DOHH2 (cell line): ENCODE results near the gene CXorf65.

ENCODE experiments used
- H3F3A ChIP-seq: fragments of 200-600 bp; sonication (generic), shearing (Covaris generic); 2 replicates; pipeline ENCODE4 v1.6.0; 2016; ENCODE audit warnings: antibody characterized with exemption, mild to moderate bottlenecking; ENCODE audit not compliant: control insufficient read depth, insufficient read depth
- H3K27ac ChIP-seq: fragments of 200-600 bp; sonication (generic); 2 replicates; pipeline ENCODE4 v1.5.1; 2014; ENCODE audit warnings: low read depth, mild to moderate bottlenecking, low read length, moderate library complexity
- H3K27me3 ChIP-seq: fragments of 200-600 bp; sonication (generic); 2 replicates; pipeline ENCODE4 v1.6.1; 2014; ENCODE audit warnings: mild to moderate bottlenecking, low read length, mixed read lengths; ENCODE audit not compliant: control insufficient read depth
- H3K36me3 ChIP-seq: fragments of 200-600 bp; sonication (generic); 2 replicates; pipeline ENCODE4 v1.6.1; 2014; ENCODE audit warnings: mild to moderate bottlenecking, low read length, moderate library complexity, mixed read lengths; ENCODE audit not compliant: control insufficient read depth
- H3K4me1 ChIP-seq: fragments of 200-600 bp; sonication (generic); 2 replicates; pipeline ENCODE4 v1.6.1; 2014; ENCODE audit warnings: mild to moderate bottlenecking, low read length, mixed read lengths; ENCODE audit not compliant: control insufficient read depth
- H3K4me2 ChIP-seq: fragments of 200-600 bp; sonication (generic); 2 replicates; pipeline ENCODE4 v1.6.0; 2014; ENCODE audit warnings: mild to moderate bottlenecking, low read length, moderate library complexity
- H3K4me3 ChIP-seq: fragments of 200-600 bp; sonication (generic); 2 replicates; pipeline ENCODE4 v1.5.1; 2014; ENCODE audit warnings: mild to moderate bottlenecking, low read length, mixed read lengths
- H3K79me2 ChIP-seq: fragments of 200-600 bp; sonication (generic); 2 replicates; pipeline ENCODE4 v1.6.1; 2014; ENCODE audit warnings: mild to moderate bottlenecking, low read length, mixed read lengths; ENCODE audit not compliant: control insufficient read depth
- H3K9me2 ChIP-seq: fragments of 200-600 bp; sonication (generic); replicated peaks from 2 replicates; pipeline ENCODE4 v1.6.1; 2014; ENCODE audit warnings: mild to moderate bottlenecking, low read length, mixed read lengths; ENCODE audit not compliant: control insufficient read depth
- H3K9me3 ChIP-seq: fragments of 200-600 bp; sonication (generic); 2 replicates; pipeline ENCODE4 v1.6.1; 2014; ENCODE audit warnings: antibody characterized with exemption, low read length, mixed read lengths; ENCODE audit not compliant: control insufficient read depth, insufficient read depth
- H4K20me1 ChIP-seq: fragments of 200-600 bp; sonication (generic); 2 replicates; pipeline ENCODE4 v1.6.0; 2014; ENCODE audit warnings: low read depth, mild to moderate bottlenecking, antibody characterized with exemption, low read length, moderate library complexity; ENCODE audit not compliant: control insufficient read depth, insufficient read depth
- CTCF ChIP-seq: fragments of 200-600 bp; sonication (generic); IDR thresholded peaks from one replicate; pipeline ENCODE4 v1.5.1; 2014; ENCODE audit warnings: antibody characterized with exemption, mild to moderate bottlenecking, low read depth, low read length; ENCODE audit not compliant: poor library complexity, severe bottlenecking
- EZH2phosphoT487 ChIP-seq: fragments of 200-600 bp; sonication (generic); IDR thresholded peaks from 2 replicates; pipeline ENCODE4 v1.6.1; 2017; ENCODE audit warnings: borderline replicate concordance, mild to moderate bottlenecking, antibody characterized with exemption, low read length, moderate library complexity, mixed read lengths

The CXorf65 gene

GRCh38 chrX:71095555-71095980 lies 11.0 kb downstream of the CXorf65 start, which contains the start of gene FOXO4:
Gene FOXO4, plus strand, starts transcription at chrX:71095851. Its CDS starts 678 bp downstream, at chrX:71096529.
- Histone ChIP-seq H3K36me3 (no peaks in the 10 kb centered on the region), H3K27me3 (no peaks in the 10 kb centered on the region), H3K4me2 (peak within 1 kb of the TSS; percentile 93), H3K4me1 (peaks cover 11% of the 10 kb centered on the region), H4K20me1 (no peaks in the 10 kb centered on the region), H3K79me2 (no peaks in the 10 kb centered on the region), H3K4me3 (peak within 1 kb of the TSS; percentile 84), H3K9me2 (no peaks in the 10 kb centered on the region), H3F3A (no peaks in the 10 kb centered on the region), H3K27ac (no peak within 1 kb of the TSS), H3K9me3 (no peaks in the 10 kb centered on the region)
- TF ChIP-seq CTCF = no peak
- no peak for TF ChIP-seq EZH2phosphoT487

- no peaks in the 10 kb centered on the region for H3K36me3 ChIP-seq
- H3K9me3 ChIP-seq = no peaks in the 10 kb centered on the region
- H3K9me2 ChIP-seq = no peaks in the 10 kb centered on the region
- no peak overlapping the region for H3K27ac ChIP-seq
- TF ChIP-seq EZH2phosphoT487 (no peak), CTCF (no peak)
- H4K20me1 ChIP-seq = no peaks in the 10 kb centered on the region
- H3K4me3 ChIP-seq = peak overlapping the region; percentile 84
- no peaks in the 10 kb centered on the region for H3K27me3 ChIP-seq
- peaks cover 11% of the 10 kb centered on the region for H3K4me1 ChIP-seq
- no peaks in the 10 kb centered on the region for H3F3A ChIP-seq
- H3K79me2 ChIP-seq = no peaks in the 10 kb centered on the region
- peak overlapping the region; percentile 83 for H3K4me2 ChIP-seq
Observed at GRCh38 chrX:71095033-71095432, 11.5 kb downstream of the CXorf65 start.

GRCh38 chrX:71091263-71091662 lies 15.3 kb downstream of the CXorf65 start:
- no peaks in the 10 kb centered on the region for H3K27me3 ChIP-seq
- no peak overlapping the region for H3K4me3 ChIP-seq
- no peaks in the 10 kb centered on the region for H4K20me1 ChIP-seq
- H3K79me2 ChIP-seq = no peaks in the 10 kb centered on the region
- TF ChIP-seq CTCF (no peak), EZH2phosphoT487 (no peak)
- H3K27ac ChIP-seq = no peak overlapping the region
- H3K4me1 ChIP-seq = peaks cover 6% of the 10 kb centered on the region
- H3K9me2 ChIP-seq = no peaks in the 10 kb centered on the region
- H3K4me2 ChIP-seq = no peak overlapping the region
- H3F3A ChIP-seq = no peaks in the 10 kb centered on the region
- H3K9me3 ChIP-seq = no peaks in the 10 kb centered on the region
- no peaks in the 10 kb centered on the region for H3K36me3 ChIP-seq
